Glomerular visceral epithelial cell (primary cell): ENCODE data around the gene RARS2.
"Not testable (repeated sequence)": the region's sequence is repeated elsewhere in the genome, so short reads cannot be mapped to it uniquely, and the experiment has no call there.

Experiments used
- DNase-seq: peaks from one replicate; pipeline ENCODE4 v3.0.0-alpha.2; 2016; ENCODE audit errors: extremely low spot score

RARS2 gene

DNA sequence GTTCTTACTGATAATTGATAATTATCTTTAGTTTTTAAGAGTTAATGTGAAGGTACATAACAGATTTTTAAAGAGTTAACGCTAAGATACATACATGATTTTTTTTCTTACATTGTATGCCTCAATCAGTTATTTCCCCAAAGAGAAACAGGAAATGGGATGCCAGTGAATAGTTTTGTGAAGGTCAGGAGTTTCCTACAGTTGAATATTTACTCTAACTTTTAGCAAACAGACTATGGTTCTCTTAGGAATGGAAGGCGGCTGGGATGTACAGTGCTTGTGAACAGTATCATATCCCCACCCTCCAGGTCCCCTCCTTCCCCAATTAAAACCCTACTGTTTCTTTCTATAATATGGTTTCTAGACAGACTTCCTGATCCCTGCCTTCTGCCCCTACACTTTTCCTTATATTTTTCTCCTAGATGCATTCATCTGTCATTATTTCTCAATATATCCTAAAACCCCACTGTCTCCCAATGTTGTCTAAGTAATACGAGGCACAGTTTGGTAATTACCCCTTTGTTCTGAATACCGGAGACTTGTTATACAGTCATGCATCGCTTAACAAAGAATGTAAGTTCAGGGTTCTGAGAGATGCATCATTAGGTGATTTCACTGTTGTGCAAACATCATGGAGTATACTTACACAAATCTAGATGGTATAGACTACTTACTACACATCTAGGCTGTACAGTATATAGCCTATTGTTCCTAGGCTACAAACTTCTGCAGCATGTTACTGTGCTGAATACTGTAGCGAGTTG, 87.8 kb downstream of the RARS2 start:
- peak; percentile 53 for DNase-seq

DNA sequence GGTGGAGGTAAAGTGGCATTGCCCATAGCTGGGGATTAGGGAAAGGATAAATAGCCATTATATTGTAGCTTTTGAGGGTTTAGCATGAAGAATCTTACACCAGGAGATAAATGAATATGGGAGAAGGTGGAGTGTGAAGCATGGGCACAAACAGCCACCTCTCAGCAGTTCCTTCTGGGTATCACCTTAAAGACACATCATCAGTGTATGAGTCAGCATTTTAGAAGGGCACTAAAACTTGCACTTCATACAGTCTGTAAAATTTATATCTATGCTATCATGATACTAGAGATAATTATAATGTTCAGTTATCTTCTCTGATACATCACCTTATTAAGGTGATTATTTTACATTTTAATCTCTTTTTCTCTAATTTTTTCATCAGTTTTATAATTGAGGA, 91.7 kb downstream of the RARS2 start:
- DNase-seq = no peak

DNA sequence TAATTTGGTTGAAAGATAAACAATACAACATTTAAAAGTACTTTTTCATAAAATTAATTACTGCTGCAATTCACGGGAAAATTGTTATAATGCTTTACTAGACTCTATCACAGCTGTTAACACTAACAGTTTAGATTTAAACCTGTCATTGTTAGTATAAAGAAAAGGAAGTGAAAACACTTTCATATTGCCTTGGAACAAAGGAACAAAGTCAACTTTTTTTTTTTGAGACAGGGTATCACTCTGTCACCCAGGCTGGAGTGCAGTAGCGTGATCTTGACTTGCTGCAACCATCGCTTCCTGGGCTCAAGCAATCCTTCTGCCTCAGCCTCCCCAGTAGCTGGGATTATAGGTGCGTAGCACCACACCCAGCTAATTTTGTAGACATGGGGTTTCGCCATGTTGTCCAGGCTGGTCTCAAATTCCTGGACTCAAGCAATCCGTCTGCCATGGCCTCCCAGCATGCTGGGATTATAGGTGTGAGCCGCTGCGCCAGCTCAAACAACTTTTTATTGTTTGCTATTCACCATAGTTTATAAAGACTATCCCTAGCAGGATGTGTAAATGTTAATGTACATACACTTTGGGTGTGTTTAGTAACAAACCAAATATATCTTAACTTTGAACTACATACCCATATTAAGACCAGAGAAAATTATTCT, 94.9 kb downstream of the RARS2 start:
- no peak for DNase-seq

DNA sequence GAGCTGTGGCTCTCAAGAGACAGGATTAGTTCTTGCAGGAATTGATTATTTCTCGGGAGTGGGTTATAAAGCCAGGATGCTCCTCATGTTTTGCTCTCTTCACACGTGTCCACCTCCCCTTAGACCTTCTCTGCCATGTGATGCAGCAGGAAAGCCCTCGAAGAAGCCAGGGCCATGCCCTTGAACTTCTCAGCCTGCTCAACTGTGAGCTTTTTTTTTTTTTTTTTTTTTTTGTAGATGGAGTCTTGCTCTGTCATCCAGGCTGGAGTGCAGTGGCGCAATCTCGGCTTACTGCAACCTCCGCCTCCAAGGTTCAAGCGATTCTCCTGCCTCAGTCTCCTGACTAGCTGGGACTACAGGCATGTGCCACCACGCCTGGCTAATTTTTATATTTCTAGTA, 100.5 kb downstream of the RARS2 start:
- DNase-seq = not testable (repeated sequence)

DNA sequence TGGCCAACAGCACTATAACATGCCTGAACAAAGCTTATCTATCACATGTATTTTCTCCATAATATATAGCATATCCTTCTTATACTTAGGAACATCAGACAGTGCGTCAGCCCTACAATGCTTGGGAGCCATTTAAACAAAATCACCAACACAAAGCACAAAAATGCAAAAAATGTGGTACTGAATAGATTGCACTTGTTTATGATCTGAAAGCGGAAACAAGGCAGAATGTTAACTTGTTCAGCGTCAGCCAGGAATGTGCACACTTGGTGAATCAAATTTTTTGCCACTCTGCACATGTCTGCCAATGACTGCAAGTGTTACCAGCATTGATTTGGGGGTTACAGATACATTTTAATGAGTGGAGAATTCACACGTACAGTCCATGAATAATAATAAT, 102.2 kb downstream of the RARS2 start:
- DNase-seq = no peak

DNA sequence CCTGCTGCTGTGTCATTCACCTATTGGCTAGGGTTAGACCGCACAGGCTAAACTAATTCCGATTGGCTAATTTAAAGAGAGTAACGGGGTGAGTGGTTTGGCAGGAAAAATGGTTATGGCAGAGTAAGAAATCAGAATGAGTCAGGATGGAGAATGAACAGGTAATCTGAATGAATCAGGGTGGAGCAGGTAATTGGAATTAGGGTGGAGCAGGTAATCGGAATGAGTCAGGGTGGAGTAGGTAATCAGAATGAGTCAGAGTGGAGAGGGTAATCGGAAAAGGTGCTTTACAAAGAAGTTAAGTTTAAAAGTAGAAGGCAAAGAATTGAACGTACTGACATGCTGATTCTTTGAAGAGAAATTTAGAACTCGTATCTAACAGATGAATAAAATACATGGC, 105.3 kb downstream of the RARS2 start:
- DNase-seq = no peak

DNA sequence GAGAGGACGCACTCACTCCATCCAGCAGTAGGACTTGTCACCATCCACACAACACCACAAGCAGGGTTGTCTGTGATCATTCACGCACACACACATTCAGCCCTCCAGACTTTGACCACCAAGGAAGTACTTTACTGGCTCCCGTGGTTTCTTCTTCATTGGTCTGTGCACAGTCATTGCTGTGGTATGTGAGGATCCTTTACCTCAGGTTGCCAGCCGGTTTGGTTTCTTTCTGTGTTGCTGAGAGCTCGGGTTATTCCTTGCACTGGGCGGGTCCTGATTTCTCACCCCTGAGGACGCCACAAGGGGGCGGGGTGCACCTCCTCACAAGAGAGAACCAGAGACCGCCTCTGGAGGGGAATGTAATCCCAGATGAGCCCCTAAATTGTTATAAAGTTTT, 105.9 kb downstream of the RARS2 start:
- DNase-seq = peak; percentile 96

DNA sequence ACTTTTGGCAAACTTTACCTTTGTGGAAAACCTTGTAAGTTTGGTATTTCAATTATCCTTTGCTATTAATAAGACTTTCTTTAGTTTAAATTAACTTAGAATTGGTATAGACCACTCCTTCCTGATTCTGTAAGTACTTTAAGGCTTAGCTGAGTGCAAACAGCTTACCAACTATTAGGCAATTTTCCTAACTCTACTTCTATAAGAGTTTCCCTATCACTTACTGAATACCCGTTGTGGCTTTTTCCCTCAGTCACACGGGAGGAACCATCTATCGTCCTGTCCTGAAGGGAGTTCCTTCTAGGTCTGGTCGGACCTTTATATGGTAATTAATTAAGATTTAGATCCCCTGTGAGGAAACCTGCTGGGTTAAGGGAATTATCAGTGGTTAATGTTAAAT, 107.4 kb downstream of the RARS2 start:
- no peak for DNase-seq

DNA sequence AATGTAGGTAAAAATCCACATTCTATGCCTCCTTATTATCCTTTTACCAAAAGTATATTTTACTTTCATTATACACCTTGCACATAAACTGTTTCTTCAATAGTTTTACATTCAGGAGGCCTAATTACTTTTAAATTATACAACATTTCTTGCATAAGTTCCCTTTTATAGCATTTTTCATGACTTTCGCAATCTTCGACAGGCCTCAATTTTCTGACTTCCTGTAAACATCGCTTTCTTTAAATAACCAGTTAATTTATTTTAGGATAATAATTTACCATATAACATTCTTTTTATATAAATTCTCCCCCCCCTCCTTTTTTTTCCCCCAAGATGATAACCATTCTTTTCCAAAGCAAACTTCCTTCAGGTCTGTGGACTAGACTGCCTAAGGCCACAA, 107.9 kb downstream of the RARS2 start:
- no peak for DNase-seq

DNA sequence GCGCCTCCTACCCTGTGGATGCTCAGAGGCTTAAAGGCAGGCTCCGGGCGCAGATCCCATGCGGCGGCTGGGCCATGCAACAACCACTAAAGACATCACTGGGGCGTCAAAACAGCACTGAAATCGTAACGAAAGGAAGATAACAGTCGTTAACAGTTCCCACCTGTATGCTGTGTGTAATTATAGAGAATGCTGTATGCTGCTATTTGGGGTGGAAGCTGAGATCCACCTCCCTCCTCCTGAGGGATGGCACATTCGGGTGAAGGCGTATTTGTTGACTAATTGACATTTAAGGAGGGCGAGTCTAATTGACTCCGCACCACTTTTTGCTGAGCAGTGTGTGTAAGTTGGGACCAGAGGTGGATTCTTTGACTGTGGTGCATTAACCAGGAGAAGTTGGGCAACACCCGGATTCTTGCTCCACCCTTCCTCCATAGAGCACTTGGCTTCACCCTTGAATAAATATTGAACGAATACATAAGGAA, 116.3 kb downstream of the RARS2 start:
- DNase-seq = peak; percentile 37

DNA sequence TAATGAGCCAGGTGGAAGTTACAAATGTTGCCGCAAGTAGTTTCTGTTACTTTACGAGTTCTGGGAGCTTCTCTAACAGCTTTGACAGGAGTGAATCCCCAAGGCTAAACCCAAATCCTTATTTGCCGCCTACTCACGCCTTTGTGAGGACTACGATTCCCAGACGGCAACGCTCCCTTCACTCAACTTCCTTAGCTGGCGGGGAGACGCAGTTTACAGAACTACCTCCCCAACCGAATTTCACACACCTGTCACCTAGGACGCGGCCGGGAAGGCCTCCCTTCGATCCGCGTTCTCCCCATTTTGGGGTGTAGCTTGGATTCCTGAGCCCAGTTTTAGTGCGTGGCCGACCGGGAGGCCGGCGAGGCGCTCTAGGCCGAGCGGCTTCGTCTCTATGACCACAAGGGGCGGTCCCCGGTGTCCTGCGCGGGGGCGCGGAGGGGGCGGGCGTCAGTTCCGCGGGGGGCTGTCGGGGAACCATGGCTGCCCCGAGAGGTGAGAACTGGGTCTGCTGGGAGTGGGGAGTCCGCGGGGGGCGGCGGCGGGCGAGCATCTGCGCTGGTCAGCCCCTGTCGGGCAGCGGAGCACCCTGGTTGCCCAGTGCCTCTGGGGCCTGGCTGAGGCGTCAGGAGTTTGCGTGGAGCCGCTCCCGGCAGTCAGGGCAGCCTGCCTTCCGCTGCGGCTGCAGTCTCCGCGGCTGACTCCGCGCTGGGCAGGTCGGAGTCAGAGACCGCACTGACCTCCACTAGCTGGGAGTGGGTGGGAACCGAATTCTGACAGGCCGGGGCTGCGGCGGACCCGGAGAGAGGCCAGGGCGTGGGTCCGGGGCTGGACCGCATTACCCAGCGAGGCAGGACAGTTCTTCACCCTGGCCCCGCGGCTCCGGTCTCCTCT, 117.0 kb downstream of the RARS2 start, which contains the start of gene SLC35A1:
TSS of gene SLC35A1 (plus strand) at position 450 of the 894 bp plus-strand sequence. CDS start at position 480, 30 bp downstream.
- peak; percentile 84 for DNase-seq

DNA sequence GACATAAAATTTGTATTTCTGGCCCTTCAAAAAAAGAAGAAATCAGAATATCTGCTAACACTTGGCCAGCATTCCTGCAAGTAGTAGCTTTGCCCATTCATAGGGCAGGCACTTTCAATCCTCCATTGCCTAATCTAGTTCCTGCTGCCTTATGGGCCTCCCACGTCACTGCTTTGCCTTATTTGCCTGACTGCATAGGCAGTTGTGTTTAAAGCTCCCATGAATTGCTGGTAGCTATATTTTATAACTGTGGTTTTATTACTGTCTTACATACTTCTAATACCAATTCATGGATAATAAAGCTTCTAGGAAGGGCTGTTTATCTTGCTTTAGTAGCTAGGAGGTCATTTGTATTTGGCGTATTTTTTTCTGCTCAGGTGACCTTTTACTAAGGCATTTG, 124.7 kb downstream of the RARS2 start:
- no peak for DNase-seq
